HG03571 (cell line): ENCODE data around the gene INPP5J.
"Not testable (repeated sequence)": the region's sequence is repeated elsewhere in the genome, so short reads cannot be mapped to it uniquely, and the experiment has no call there.

Source experiments
- ATAC-seq: cut with Tn5 transposase; IDR thresholded peaks from one replicate; pipeline ENCODE4 v1.9.1; 2021; ENCODE audit not compliant: unreplicated experiment

INPP5J gene

DNA sequence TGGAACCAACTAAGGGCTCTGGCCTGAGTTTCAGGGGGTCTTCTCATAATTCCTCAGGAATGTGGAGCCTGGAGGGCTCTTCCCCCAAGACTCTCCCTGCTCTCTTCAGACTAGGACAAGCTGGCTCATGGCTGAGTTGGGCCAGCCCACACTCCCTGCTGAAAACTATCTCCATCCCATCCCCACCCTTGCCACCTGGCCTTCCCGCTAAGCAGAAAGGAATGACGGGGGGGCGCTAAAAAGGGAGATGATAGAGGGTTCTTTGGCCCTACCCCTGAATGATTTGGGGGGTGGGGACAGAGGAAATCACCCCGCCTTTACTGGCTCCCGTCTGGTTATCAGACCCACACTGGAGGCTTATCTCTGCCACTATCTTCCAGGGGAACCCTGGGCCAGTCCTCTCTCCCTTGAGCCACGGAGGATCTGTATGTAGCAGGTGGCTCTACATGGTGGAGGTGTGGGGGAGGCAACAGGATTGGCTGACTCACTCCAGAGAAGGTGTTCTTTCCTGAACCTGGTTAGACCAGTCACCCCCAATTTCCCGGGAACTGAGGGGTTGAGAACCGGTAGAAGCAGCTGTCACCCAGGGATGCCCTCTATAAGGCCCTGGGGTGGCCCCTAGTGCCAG, 35.9 kb upstream of the INPP5J start:
- ATAC-seq, result no peak

DNA sequence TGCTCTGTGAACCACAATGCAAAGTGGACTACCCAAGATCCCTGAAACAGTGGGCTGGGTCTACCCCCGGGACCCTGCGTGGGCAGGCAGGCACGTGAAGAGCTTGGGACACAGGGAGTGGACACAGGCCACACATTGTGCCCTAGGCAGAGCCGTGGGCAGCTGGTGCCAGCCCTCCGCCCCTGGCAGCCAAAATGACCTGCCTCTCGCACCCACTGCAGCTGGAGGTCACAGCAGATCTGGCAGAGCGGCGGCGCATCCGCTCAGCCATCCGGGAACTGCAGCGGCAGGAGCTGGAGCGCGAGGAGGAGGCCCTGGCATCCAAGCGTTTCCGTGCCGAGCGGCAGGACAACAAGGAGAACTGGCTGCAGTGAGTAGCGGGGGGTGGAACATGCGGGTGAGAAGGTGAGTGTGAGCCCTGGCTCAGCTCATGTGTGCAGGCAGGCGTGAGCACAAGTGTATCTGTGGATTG, 35.0 kb upstream of the INPP5J start:
- no peak for ATAC-seq

DNA sequence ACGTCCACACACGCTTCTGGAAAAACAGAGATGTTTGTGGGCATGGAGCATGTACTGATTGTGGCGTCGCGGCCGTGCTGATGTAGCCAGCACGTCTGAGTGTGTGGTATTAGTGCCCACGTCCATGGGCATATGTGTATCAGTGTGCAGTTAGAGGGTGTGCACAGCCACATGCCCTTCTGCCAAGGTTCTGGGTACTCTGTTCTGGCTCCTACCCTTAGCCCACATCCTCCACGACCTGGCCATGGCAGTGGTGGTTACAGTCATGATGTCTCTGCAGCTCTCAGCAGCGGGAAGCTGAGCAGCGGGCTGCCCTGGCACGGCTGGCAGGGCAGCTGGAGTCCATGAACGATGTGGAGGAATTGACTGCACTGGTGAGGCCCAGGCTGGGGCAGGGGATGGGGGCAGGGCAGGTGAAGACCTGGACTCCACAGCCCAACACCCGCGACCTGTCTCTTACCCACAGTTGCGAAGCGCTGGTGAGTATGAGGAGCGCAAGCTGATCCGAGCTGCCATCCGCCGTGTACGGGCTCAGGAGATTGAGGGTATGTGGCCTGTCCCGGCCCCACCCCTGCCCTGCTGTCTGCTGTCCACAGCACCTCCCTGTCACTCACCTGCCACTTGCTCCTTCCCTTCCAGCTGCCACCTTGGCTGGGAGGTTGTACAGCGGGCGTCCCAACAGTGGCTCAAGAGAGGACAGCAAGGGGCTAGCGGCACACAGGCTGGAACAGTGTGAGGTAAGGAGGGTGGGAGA, 34.4 kb upstream of the INPP5J start:
- no peak for ATAC-seq

DNA sequence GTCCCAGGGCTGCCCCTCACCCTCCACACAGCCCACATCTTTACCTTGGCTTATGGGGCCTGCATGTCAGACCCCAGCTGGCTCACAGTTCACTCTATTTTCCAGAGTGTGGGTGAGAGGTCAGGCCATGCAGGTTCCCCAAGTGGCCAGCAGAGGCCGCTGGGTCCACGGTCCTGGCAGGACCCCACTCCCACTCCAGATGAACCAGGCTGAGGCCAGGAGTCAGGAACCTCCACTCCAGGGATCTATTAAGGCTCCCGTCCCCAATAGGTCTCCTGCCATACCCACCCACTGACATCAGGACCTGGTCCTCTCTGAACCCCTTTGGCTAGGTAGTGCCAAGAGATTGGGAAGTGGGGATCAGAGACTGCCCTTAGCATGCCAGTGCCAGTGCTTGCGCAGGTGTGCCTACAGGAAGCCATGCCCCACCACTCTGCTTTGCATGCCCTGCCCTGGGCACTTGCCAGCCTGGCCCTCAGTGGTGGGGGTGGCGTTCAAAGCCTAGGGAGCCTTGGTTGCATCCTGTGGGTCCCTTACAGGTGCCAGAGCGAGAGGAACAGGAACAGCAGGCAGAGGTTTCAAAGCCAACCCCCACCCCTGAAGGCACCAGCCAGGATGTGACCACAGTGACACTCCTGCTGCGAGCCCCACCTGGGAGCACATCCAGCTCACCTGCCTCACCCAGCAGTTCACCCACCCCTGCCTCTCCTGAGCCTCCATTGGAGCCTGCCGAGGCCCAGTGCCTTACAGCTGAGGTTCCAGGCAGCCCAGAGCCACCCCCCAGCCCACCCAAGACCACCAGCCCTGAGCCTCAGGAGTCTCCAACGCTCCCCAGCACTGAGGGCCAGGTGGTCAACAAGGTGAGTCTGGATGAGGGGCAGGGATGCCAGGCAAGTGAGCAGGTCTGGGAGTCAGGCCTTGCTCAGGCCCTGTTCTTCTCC, 33.3 kb upstream of the INPP5J start:
- no peak for ATAC-seq

DNA sequence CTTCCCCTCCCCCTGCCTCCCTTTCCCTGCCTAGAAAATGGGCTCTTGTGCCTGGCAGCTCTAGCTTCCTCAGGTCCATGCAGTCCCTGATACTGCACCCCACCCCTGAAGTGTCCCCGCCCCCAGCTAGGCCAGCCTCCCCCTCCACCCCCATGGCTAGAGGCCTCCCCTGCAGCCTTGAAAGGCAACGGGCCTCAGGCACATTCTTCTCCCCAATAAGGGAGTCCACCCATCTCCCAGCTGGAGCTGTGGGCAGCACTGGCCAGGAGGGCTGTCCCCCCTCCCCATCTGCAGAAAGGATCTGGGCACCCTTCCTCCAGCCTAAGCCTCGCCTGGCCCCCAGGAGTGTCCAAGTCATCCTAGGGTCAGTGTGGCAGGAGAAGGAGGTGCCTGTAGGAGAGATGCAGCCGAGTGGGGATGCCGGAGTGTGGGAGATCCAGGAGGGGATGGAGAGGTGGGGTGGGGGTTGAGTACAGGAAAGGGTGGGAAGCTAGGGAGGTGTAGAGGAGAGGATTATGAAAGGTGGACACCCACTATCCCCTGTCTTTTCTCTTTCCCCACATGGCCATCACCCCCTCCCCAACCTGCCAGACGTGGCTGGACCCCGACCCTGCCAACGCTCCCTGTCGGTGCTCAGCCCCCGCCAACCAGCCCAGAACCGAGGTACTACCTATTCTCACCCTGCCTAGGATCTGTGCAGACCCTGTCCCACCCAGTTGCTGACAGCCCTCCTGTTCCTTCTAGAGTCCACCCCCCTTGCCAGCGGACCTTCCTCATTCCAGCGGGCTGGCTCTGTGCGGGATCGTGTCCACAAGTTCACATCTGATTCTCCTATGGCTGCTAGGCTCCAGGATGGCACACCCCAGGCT, 32.3 kb upstream of the INPP5J start:
- no peak for ATAC-seq

DNA sequence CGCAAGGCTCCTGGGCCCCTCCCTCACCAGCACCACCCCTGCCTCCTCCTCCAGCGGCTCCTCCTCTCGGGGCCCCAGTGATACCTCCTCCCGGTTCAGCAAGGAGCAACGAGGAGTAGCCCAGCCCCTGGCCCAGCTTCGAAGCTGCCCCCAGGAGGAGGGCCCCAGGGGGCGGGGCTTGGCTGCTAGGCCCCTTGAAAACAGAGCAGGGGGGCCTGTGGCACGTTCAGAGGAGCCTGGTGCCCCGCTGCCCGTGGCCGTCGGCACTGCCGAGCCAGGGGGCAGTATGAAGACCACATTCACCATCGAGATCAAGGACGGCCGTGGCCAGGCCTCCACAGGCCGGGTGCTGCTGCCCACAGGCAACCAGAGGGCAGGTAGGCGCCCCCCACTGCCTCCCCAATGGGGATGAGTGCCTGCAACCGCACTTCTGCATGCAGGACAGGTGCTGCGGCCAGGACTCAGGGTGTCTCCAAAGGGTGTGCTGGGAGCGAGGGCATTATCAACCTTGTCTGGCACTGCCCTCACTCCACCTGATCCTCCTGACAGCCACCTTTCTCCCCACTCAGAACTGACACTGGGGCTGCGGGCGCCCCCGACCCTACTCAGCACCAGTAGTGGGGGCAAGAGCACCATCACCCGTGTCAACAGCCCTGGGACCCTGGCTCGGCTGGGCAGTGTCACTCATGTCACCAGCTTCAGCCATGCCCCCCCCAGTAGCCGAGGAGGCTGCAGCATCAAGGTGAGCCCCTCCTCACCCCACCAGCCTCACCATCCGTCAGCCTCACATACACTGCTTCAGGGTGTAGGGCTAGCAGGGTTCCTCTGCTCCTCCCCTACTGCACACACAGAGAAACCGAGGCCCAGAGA, 31.4 kb upstream of the INPP5J start:
- ATAC-seq, result no peak

DNA sequence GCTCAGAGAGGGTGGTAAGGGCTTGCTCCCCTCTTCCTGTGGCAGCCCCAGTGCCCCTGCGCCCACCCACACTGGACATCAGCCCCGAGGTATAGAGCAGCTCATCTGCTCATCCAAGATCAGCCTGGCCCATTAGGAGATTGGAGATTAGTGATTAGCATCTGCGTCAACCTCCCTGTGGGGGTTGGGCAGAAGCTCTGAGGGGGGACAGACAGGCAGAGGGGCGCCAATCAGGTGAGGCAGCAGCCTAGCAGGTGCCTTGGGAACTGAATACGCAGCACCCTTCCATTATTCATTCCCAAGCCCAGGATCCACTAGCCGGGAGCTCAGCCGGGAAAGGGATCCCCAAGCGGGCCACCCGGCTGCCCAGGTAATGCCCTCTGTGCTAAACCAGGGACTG, 30.6 kb upstream of the INPP5J start:
- ATAC-seq, result no peak

DNA sequence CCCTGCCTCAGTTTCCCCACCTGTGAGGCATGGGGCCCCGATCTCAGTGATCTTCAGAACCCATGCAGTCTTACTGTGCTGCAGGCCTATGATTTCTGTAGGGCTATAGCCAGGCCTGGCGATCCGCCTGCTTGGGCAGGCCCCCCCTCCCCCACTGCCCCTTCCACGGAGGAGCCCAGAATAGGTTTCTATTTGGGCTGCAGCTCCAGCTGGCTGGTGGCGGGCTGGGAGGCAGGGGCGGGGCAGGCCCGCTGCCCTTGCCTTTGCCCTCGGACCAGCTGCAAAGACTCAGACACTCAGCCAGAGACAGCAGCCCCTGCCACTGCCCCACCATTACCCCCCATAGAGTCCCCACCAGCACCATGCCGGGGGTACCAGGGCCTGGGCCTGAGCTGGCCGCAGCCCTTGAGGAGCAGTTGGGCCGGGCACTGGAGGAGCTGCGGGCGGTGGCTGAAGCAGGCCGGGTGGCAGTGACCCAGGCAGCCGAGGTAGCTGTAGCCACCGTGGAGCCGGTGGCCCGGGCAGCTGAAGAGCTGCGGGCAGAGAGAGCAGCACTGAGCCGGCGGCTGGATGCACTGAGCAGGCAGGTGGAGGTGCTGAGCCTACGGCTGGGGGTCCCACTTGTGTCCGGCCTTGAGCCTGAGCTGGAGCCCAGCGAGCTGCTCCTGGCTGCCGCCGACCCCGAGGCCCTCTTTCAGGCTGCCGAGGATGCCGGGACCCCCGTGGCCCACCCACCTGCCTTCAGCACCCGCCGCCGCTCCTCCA, 29.5 kb upstream of the INPP5J start:
- ATAC-seq, result no peak

DNA sequence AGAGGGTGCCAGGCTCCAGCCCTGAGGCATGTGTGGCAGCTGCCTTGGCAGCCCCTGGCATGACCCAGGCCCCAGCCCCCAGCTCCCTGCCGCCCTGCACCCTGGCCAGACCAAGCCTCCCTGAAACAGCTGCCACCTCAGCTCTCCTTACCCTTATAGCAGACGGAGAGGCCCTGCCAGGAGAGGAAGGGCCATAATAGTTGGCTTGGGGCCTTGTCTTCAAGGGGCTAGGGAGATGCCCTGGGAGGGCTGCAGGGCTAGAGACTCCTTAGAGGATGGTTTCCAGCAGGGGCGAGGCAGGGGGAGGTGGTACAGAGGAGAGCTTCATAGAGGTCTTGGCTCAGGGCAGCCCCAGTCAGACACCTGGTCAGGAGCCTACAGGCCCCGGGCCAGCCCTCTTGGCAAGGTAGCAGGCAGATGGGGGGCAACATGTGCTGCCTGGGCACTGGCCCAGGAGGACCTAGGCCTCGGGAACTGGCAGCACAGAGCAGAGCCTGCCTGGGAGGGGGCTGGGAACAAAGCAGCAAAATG, 28.7 kb upstream of the INPP5J start:
- no peak for ATAC-seq

DNA sequence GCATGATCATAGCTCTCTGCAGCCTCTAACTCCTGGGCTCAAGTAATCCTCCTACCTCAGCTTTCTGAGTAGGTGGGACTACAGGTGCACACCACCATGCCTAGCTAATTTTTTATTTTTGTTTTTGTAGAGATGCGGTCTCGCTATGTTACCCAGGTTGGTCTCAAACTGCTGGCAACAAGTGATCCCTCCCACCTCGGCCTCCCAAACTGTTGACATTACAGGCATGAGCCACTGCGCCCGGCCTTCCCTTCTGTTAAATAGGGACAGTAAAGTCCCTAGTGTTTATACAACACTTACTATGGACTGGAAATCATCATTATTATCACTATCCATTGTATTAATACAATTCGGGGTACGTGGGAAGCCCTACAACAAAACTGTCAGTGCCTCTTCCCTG, 28.0 kb upstream of the INPP5J start:
- ATAC-seq, result no peak

DNA sequence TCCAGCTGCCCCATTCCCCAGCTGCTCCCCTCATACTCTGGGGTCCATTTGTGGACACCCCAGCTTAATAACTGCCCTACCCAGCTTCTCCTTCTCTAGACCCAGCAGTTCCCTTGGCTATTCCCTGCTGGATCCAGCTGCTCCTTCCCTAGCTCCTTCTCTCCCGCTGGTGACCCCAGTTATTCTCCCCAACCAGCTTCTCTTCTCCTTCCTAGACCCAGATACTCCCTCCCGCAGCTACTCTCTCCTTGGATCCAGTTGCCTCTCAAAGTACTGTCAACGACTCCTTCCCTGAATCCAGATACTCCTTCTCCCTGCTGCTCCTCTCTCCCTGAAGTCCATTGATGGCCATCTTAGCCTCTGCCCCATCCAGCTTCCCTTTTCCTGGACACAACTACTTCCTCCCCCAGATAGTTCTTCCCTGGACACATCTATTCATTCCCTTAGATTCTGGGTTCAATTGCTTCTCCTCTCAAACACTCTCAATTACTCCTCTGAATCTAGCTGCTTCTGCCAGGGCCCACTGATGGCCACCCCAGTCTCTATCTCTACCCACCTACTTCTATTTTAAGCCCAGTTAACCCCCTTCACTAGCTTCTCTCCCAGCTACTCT, 27.0 kb upstream of the INPP5J start:
- no peak for ATAC-seq

DNA sequence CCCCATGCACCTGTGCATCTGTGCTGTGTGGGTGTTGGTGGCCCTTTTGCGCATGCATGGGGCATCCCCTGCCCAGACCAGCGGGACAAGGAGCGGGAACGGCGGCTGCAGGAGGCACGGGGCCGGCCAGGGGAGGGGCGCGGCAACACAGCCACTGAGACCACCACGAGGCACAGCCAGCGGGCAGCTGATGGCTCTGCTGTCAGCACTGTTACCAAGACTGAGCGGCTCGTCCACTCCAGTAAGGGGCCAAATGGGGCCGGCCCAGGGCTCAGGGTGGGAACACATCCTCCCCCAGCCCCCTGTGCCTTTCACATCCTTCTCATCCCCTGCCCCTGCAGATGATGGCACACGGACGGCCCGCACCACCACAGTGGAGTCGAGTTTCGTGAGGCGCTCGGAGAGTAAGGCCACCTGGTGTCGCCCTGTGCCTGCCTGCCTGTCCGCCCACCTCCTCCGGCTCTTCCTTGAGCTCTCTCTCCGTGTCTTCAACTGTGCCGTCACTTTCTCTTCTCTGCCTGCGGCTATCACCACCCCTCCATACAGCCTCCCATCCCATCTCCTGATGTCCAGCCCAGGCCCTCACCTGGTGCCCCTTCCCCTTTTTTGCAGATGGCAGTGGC, 26.0 kb upstream of the INPP5J start:
- ATAC-seq, result no peak

DNA sequence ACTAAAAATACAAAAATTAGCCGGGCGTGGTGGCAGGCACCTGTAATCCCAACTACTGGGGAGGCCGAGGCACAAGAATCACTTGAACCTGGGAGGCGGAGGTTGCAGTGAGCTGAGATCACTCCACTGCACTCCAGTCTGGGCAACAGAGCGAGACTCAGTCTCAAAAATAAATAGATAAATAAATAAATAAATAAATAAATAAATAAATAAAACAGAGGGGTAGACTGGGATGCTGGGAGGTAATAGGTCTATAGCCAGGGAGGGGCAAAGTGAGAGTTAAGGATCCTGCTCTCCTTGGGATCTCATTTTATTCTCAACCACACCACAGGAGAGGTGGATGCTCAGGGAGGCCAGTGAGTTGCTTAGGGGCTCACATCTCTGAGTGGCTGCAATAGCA, 25.2 kb upstream of the INPP5J start:
- not testable (repeated sequence) for ATAC-seq

DNA sequence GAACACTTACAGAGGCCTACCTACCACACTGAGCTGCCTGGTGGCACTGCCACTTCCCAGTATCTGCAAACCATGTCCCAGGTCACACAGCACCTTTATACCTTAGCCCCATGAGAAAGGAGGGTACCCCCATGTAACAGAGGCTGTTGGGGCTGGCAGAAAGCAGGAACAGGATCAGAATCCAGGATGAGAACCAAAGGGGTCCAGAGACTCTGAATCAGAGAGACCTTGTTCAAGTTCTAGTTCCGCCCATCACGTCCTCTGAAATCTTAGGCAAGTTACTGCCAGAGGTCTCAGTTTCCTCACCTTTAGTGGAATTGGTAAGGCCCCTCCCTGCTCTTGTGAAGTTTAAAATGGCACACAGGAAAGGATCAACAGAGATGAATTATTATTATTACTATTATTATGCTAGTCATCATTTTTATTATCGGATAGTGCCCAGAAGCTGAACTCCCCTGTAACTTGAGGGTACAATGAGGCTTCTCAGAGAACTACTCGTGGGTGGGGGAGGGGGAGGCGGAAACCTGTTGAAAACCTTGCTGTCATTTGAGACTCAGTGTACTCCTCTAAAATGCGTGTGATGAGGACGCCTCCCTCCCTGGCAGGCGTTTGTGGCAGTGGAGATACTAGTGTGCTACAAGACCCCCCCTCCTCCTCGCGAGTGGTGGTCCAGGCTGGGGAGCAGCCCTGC, 24.7 kb upstream of the INPP5J start:
- no peak for ATAC-seq

DNA sequence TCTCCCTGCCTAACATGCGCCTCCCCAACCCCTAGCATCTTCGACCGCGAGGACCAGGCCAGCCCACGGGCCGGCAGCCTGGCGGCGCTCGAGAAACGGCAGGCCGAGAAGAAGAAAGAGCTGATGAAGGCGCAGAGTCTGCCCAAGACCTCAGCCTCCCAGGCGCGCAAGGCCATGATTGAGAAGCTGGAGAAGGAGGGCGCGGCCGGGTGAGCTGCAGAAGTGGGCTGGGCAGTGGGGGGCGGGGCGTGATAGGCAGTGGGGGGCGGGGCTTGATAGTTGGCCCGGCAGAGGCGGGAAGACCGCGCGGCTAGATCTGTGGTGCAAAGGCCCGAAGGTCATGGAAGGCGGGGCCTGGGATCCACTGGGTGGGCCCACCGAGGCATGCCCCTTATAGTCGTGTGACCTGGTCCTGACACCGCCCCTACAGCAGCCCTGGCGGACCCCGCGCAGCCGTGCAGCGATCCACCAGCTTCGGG, 24.1 kb upstream of the INPP5J start:
- ATAC-seq, result no peak

DNA sequence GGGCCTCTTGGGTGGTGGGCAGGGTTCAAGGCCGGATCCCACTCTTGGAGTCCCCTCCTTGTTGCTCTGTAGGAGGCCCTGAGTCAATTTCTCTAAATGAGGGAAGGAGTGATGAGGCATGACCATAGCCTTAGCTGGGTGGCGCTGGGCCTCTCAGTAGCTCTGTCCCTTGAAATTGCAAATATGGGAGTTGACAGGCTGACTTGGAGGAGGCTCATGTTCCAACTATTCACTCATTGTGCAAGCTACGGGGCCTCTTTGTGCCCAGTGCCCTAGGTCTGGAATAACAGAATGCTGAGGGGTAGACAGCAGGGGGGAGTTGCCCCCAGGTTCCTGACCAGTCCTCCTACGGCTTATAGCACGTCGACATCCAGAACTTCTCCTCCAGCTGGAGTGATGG, 23.4 kb upstream of the INPP5J start:
- ATAC-seq, result no peak
